ENCODE results near the gene ZNF286A.
"Not testable (repeated sequence)": the region's sequence is repeated elsewhere in the genome, so short reads cannot be mapped to it uniquely, and the experiment has no call there.

The ZNF286A gene

DNA sequence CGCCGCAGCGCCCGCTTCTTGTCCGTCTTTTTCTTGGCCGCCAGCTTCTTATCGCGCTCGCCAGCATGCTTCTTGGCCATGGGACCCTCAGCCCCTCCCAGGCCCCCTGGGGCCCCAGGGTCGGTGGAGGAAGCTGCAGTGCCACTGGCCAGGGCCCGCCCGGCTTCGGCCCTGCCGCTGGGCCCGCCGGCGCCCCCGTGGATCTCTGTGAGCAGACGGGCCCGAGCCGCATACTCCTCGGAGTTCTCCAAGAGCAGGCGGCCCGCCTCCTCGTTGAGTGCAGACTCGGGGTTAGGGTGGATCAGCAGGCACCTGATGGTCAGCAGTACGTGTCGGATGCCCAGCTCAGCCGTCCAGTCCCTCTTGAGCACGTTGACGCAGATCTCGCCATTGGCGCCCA is 4.7 kb downstream of the ZNF286A start:
- not testable (repeated sequence) for DNase-seq

DNA sequence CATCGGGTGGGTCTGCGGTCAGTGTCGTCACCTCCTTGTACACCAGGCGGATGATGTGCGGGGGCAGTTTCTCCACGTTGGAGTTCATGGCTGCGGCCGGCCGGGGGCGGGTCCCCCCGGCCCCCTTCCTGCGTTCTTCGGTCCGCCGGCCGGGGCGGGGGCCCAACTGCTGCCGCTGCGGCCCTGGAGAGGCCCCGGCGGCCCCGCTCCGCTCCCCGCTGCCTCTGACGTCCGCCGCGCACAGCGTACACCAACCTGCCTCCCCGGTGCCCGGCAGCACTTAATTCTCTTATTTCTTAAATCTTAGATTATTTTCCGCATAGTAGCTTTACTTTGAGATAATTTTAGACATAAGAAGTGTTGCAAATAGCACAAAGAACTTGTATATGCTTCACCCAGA is 5.3 kb downstream of the ZNF286A start:
- not testable (repeated sequence) for DNase-seq

DNA sequence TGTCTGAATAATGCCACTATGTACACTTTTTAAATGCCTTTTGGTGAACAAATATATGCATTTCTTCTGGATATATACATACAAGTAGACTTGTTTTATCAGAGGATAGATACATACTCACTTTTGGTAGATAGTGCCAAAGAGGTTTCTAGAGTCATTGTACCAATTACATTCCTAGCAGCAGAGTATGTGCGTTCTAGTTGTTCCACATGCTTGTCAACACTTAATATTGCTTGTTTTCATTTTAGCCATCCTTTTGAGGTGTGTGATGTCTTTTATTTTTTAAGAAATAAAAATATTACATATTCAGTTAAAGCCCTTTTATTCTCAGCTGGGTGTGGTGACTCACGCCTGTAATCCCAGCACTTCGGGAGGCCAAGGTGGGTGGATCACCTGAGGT is 9.3 kb downstream of the ZNF286A start:
- DNase-seq = not testable (repeated sequence)

DNA sequence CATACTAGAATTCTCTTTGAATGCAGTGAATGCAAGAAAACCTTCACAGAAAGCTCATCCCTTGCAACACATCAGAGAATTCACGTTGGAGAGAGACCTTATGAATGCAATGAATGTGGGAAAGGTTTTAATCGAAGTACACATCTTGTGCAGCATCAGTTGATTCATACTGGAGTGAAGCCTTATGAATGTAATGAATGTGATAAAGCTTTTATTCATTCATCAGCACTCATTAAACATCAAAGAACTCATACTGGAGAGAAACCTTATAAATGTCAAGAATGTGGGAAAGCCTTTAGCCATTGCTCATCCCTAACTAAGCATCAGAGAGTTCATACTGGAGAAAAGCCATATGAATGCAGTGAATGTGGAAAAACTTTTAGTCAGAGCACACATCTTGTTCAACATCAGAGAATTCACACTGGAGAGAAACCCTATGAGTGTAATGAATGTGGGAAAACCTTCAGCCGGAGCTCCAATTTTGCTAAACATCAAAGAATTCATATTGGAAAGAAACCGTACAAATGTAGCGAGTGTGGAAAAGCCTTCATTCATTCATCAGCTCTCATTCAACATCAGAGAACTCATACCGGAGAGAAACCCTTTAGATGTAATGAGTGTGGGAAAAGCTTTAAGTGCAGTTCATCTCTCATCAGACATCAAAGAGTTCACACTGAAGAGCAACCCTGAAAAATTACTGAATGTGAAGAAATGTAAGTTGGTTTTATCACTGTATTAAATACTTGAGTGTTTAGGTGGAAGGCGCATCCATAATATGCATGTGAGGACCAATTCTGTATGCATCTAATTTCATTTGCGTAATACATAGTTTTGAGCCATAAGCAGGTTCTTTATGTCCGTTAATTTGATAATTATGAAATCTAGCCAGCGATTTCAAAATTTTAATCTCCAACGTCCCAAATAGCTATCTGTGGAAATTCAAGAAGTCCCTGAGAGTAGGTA is 17.3 kb downstream of the ZNF286A start:
- DNase-seq = not testable (repeated sequence)

DNA sequence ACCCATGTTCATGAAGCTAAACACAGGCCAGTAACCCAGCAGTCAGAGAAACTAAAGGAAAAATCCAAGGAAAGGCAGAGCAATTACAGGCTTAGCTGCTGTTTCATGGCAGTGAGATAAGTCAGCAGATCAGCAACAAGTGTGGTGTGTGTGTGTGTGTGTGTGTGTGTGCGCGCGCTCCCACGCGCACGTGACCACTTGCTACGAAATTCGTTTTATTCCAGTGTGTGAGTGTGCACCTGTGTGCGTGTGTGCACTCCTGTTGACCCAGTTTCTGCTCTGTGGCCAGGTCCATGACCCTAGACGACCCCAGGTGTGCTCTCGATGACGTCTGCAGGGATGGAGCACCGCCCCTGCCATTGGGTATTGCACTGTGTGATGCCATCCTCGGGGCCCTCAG is 31.0 kb downstream of the ZNF286A start:
- not testable (repeated sequence) for DNase-seq

DNA sequence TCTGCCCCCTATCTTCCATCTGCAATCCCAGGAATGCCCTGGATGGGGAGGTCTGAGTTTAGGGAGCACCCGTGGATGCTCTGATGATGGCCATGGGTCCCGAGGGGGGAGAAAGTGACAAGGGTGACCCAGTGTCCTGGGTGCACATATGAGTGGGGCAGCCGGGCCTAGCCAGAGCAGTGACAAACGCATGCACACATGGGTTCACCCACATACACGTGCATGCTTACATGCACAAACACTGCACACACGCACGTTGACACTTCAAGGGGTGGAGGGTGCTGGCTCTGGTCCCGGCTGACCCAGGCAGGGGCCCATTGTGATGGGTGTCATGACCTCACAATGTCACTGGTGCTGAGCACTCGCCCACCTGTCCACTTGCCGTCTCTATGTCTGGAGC is 32.3 kb downstream of the ZNF286A start, which contains the start of gene TBC1D26:
TBC1D26 (plus strand) TSS at position 384 of the 400 bp plus-strand sequence. CDS start 3,066 bp downstream, outside the sequence.
- not testable (repeated sequence) for DNase-seq

DNA sequence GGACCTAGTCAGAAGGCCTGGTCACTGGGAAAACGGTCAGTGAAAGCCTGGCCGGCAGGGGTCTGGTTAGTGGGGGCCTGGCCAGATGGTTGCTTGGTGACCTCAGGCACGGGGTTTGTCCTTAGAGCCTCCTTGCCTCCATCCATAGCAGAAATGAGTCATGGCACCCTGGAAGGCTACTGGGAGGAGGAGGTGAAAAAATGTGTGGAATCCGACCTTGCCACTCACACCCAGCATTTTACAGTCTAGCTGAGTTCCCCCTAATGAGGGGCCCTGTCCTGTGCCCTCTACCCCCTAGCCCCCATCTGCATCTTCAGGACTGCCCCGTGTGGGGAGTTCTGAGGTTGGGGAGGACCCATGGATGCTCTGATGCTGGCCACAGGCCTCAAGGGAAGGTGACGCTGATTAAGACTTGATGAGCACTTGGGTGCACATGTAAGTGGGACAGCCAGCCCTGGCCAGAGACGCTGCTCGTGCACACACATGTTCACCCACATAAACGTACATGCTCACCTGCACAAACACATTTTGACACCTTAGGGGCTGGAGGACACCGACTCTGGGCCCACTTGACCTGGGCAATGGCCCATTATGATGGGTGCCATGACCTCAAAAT is 33.7 kb downstream of the ZNF286A start:
- not testable (repeated sequence) for DNase-seq

DNA sequence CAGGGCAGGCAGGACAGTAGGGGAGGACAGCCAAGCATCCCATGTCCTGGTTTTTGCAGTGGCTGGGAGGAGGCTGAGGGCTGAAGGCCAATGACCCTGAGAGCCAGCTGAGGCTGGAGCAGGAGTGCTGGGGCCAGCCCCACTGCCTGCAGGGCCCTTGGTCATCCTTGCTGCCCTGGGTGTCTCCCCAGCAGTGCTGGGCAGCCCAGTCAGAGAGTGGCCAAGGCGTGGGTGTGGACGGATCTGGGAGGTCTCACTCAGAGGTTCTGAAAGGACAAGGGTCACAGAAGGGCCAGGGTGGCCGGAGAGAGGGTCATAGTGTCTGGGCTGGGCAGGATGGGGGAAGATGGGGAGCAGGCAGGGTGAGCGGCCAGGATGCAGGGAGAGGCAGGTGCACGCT is 37.0 kb downstream of the ZNF286A start:
- not testable (repeated sequence) for DNase-seq

DNA sequence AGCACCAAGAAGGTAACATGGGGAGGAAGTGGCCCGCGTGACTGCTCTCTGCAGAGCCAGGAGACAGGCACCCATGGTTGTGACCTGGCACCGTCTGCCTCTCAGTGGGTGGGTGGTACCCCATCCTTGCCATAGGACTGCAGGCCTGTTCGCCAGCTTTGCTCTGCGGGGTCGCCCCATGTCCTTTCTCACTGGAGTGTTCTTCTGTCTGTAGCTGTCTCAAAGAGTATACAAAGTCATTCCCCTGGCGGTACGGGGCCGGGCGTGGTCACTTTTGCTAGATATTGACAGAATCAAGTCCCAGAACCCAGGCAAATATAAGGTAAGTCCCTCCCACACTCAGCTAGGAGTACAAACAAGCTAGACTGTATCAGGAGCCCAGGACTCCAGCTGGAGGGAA is 38.5 kb downstream of the ZNF286A start:
- DNase-seq = no peak

DNA sequence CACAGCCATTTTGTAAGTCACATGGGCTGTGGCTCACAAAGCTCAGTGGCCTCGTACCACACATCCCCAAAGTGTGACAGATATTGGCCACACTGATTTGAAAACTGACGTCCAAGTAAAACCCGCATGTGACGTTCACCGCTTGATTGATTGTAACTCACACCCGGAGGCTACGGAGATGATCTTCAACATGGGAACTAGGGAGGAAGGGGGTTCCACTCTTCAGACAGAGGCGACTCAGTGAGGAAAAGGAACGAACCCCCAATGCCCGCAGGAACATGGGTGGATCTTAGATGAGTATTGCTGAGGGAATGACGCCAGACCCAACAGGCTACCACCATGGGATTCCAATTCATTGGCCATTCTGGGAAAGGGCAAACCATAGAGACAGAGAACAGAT is 39.7 kb downstream of the ZNF286A start:
- DNase-seq = not testable (repeated sequence)

DNA sequence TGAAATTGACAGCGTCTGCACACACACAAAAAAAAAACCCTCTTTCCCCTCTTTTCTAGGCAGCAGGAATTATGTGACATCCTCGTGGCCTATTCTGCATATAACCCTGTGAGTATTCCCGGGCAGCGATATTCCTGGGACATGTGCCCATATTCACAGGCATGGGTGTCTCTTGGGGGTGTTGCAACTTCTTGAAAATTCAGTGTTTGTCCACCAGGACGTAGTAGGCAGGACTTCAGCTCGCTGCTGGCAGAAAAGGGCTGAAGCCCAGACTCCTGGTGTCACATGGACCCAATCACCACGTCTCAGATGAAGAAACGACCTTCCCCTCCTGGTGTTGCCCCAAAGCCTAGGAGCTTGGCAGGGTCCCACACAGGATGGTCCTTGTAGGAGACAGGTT is 40.5 kb downstream of the ZNF286A start:
- not testable (repeated sequence) for DNase-seq

DNA sequence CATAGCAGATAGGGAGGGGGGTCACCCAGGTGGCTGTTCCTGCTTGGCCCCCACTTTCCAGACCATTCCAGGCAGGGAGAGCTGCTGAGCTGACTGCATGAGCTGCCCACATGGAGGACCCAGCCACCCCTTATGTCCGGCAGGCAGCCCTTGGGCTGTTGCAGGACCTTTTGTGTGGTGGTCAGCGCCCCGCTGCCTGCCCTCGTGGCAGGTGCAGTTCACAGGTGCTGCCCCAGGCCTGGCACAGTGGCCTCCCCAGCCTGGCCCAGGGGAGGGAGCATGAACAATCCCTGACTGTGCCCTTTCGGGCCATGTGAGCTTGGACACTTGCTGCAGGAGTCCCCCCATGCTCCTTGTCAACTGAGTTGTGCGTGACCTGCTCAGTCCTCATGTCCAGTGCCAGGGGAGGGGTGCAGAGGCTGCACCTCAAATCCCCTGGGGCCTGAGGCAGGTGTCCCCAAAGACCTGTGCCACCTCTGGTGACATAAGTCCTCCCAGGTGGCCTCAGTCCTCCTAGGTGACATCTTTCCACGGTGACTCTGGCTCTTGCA is 41.1 kb downstream of the ZNF286A start:
- no peak for DNase-seq

DNA sequence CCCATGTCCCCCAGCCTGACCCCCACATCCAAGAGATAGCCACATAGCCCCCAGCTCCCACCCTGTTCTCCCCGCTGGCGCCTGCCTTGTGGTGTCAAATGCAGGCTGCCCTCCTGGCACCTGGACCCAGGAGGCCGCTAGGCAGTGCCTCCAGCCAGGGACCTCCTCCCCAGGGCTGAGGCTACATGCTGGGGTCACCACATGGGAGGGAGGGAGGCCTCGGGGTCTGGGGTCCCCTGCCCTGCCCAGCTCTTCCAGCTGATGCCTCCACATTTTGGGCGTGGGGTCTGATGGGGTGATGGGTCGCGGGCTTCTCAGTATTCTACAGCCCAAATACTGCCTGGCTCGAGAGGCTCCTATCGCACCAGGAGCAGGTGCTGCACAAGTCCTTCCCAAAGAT is 42.1 kb downstream of the ZNF286A start:
- no peak for DNase-seq

DNA sequence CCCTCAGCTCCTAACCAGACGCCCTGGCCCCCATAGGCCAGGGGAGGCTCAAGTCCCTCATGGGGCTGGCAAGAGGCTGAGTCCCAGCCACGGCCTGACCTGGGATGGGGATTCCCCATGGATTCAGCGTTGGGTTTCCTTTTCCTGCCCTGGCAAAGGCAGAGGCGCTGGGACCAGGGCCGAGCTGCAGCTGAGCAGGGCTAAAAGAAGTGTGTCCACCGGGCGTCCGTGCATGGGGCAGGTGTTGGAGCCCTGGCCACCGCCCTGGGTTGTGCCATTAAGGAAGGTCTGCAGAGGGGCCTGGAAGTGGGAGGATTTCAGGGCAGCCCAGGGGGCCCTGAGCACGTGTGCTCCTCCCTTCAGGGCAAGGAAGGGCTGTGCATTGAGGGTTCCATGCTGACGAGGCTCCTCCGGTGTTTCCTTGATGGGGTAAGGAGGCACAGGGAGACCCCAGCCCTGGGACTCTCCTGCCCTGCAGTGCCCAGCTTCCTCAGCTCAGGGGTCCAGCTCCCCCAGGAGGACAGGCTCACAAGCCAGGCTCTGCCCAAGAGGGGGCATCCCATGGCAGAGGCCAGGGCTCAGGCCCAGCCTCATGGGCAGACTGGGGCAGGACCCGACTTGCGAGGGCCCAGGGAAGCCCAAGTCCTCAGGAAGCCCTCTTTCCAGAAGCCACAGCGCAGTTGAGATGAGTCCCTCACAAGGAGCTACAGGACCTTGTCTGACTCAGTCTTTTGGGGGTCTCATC is 42.7 kb downstream of the ZNF286A start:
- DNase-seq = no peak

DNA sequence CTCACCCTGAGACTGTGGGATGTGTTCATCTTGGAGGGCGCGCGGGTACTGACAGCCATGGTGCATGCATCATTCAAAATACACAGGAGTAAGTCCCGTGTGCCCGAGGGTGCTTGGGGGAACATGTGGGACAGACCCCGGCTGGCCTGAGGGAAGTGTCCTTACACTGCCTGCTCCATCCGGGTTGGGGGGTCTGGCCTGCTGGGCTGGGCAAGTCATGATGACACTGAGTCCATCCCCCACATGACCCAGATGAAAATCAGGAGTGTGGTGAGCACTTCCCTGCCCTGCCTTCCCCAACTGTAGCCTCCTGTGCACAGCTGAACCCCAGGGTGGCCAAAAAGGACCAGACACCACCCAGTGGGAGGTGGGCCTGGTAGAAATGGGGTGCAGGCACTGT is 43.4 kb downstream of the ZNF286A start:
- DNase-seq = no peak

DNA sequence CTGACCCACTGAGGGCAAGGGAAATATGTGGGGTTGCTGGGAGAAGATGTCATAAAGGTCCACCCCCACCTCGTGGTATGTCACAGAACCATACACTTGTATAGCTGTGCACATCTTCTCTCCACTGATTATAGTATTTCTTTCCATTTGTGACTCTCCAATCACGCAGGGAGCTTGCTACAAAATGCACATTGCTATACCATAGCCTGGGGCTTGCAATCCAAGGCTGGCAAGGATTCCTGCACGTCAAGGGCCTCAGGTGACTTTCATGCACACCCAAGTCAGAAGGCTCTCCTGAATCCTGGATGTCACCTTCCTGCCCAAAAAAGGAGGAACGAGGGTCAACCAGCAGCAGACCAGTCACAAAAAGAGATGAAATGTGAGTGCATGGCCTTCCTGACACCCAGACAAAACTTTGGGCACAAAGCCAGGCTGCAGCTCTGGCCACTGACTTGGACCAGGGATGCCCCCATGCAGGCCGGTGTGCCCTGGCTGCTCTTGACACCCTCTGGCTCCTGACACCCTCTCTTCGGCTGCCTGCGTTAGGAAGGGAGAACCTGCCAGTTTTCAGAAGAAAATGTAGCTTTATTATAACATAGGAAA is 44.6 kb downstream of the ZNF286A start:
- no peak for DNase-seq

DNA sequence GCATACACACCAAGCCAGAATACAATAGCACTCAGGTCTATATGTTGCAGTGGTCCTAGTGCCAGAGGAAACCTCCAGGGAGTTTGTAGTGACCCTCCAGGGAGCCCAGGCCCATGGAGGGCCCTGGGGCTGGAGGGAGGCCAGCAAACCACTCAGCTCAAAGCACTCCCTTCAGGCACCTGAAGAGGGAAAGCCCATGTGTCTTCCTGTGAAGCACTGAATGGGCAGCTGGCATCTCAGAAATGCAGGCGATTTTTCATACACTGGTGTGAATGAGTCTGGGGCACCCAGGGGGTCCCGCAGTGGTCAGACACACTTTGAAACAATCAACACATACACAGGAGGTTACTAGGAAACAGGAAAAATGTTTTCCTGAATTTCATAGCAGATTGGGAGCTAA is 45.3 kb downstream of the ZNF286A start:
- no peak for DNase-seq

DNA sequence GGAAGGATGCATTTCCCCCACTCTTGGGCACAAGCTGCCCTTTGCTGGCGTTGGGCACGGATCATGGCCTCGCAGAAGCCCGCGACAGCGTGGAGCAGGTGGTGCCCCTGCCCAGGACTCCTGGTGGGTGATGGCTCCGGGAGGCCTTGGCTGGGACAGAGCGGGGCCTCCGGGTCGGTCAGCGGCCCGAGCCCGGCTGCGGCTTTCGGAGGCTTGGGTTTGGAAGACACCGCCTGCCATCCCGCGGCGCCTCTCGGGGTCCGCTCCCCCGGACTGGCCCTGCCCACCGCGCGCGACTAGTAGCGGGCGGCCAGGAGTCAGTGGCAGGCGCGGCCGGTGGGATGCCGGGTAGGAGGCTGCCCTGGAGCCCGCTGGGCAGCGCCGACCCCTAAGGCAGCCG is 49.9 kb downstream of the ZNF286A start:
- not testable (repeated sequence) for DNase-seq

DNA sequence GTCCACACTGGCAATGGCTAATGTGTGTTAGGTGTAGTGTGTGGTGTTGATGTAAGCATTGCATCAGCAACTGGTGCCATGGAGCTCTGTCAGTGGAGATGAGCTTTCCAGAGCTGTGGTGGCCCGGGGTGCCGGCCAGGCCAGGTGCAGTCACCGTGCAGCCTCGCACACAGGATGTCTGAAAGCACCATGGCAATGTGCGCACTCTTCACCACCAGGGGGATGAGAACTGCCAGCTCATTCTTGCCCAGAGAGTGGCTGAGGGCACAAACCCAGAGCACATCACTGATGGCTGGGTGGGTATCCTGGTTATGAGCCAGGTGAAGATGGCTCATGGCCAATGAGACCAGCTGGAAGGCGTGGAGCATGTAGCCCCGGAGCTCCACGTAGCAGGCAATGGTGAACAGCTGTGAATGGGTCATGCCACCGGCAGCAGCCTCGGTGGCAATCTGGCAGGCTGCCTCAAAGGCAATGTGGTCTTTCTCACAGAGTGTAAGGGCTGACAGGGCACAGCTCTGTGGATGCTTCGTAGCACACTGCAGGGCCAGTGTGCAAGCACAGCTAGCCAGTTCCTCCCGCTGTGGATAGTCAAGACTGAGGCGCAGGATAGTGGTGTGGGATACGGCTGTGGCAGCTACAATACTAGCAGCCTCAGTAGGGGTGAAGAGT is 69.4 kb downstream of the ZNF286A start:
- not testable (repeated sequence) for DNase-seq
